Measurements from ENCODE around the gene AQP6.

The AQP6 gene

DNA sequence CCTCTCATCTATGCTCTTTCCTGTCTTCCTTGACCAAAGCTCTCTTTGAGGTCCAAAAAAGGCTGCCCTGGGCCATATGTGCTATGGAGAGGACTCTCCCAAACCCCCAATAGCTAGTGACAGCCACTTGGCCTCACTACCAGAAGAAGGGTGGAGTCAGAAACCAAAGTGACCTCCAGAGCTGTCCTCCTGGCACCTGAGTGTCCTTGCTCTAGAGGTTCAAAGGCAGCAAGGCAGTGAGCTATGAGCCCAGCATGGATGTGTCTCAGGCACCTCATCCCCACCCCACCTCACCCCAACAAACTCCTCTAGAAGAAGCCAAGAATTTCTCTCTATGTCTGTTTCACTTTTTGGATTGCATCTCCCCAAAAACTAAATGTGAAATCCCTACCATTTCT lies 15.2 kb upstream of the AQP6 start:
- no peak for DNase-seq

DNA sequence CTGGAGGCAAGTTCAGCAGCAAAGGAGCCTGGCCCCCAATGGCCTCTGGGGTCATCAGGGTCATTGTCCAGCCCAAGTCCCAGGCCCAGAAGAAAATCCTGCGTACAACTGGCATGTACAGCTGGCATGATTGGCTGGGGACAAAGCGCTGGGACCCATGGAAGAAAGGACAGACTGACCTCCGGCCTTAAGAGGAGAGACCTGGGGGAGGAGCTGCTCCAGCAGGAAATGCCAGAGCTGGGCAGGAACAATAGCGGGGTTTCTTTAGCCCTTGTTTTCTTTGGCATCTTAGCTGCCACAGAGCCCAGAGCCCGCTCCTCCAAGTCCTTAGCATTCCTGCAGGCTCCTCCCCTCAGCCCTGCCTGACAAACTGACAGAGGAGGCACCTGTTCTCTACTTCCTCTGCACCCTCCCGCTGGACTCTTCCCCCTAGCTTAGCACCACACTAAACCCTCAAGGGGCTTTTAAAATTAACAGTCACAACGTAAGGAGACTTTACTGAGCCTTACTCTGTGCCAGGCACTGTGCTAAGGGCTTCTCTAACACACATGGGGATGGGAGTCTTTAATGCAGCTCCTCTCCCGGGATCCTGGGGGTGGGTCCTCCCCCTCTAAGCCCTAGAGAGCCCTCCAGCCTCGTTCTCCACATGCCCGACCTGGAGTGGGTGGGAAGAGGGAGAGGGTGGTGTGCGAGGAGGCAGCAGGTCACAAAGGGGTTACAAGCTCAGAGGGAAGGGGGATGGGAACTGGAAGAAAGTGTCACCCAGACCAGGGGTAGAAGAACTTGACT lies 12.9 kb upstream of the AQP6 start:
- peak; percentile 18 for DNase-seq

- DNase-seq: no peak
Measured at GRCh38 chr12:49960474-49961110, 12.2 kb upstream of the AQP6 start.

DNA sequence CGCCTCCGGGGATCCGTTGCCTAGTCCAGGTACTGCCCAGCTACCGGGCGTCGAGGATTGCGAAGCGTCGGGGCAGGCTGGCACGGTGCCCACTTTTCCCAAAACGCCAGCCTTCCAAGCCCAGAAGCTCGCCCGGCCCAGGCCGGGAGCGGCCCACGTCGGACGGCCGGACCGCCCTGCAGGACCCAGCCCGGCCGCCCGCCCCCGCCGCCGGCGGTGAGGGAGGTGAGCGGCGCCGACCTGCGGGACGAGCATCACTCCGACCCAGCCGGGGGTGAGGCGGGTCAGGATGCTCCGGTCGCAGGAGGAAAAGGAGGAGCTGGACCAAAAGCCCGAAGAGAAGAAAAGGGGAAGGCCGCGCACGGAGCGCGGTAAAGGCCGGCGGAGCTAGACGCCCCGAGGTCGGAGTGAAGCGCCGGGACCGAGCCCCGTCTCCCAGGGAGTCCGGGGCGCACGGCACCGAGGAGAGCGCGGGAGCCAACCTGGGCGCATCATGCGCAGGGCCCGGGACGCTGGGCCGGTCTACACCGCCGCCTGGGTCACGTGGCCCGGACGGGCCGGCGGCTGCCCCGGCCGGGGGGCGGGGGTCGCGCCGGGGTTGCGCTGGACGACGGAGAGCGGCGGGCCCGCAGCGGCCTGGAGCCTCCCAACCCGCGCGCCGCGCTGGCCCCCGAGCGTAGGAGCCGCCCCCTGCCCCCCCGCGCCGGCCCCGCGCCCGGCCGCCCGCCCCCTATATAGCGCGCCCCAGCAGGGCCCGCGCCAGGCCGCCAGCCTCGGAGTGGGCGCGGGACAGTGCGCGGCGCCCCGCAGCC lies 11.4 kb upstream of the AQP6 start, which contains the start of gene AQP5:
AQP5 (plus strand) TSS at position 762 of the 812 bp plus-strand sequence. CDS start 146 bp downstream, outside the sequence.
- DNase-seq: no peak

DNA sequence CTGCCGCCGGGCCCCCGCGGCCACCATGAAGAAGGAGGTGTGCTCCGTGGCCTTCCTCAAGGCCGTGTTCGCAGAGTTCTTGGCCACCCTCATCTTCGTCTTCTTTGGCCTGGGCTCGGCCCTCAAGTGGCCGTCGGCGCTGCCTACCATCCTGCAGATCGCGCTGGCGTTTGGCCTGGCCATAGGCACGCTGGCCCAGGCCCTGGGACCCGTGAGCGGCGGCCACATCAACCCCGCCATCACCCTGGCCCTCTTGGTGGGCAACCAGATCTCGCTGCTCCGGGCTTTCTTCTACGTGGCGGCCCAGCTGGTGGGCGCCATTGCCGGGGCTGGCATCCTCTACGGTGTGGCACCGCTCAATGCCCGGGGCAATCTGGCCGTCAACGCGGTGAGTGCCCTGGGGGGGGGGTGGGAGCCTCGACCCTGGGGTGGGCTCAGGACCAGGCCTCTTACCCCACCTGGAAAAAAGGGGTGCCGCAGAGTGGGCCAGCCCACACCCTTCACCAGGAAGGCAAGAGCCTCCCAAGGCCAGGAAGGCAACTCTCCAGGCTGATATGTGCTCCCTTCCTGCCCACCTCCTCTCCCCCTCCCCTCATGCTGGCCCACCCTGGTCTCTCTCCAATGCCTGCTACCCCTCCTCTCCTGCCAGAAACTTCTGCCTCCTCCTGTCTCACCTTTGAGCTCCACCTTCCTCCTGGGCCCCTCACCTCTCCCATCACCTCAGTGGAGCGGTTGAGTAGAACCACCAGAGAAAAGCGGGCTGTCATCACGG lies 10.6 kb upstream of the AQP6 start:
- no peak for DNase-seq

- DNase-seq: no peak
Measured at GRCh38 chr12:49962861-49963765, 9.6 kb upstream of the AQP6 start.

DNA sequence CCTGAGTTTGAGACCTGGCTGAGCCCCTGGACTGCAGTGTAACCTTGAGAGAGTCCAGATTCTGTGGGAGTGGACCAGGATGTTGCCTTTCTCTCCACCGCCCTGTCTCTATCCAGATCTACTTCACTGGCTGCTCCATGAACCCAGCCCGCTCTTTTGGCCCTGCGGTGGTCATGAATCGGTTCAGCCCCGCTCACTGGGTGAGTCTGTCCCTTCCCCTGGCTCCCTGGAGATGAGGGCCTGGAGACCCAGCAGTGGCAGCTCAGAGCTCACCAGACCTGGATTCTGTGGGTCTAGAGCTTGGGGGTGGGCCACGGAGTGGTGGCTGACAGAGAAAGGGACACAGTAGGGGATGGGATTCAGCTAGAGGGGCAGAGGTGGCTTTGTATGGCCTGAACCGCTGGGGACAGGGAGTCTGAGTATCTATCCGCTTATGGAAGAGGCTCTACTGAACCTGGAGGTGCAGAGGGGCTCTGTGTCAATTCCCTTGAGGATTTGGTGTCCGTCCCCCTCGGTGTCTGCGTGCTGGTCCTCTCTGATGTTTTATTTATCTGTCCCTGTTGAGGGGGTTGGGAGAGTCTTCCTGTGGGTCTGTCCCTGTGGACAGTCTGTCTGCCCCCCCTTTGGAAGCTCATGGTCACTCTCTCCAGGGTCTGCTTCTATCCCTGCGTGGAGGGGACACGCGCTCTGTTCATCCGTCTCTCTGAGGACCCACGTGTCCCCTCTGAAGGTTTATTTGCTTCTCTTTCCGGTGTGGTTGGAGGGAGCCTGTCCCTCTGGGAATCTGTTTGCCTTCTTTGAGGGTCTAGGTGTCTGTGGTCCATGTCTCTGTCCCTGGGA lies 8.6 kb upstream of the AQP6 start:
- no peak for DNase-seq

GRCh38 chr12:49964849-49965624 lies 7.7 kb upstream of the AQP6 start:
- DNase-seq: no peak

DNA sequence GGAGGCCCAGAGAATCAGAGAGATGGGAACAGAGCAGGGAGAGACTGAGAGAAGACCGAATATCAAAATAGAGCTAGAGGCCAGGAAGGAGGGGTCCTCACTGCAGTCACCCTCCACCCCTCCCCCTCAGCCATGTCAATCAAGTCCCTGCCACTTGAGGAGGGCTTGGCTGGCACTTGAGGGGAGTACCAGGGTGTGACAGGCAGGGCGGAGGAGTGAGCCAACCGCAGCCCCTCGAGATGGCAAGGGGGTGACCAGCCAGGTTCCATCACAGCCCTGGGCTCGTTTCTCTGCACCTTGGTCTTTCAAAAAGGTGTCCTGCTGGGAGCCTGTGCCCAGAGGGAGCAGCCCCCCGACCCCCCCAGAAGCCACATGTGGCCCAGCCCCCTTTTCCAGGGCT lies 6.9 kb upstream of the AQP6 start:
- DNase-seq: no peak

DNA sequence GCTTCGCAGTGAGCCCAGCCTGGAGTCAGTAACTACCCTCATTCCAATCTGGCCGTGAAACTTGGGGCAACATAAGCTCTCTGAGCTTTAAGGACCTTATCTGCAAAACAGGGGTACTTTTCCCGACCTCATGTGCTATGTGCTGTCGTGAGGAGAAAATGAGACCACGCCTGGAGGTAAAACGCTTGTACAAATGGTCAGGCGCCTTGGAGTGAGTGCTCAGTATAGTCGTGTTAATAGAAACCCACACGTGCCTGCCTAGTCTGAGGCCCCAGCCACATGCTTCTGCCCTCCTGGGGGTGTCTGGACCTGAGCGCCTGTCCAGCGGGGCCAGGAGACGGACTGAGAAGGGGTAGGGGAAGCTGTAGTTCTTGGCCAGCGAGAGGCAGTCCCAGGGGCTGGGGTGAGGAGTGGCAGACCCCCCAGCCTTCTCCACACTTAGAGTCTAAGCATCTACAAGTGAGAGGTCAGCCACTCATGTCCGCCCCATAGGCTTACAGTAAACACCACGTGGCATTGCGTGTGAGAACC lies 6.2 kb upstream of the AQP6 start:
- no peak for DNase-seq

DNA sequence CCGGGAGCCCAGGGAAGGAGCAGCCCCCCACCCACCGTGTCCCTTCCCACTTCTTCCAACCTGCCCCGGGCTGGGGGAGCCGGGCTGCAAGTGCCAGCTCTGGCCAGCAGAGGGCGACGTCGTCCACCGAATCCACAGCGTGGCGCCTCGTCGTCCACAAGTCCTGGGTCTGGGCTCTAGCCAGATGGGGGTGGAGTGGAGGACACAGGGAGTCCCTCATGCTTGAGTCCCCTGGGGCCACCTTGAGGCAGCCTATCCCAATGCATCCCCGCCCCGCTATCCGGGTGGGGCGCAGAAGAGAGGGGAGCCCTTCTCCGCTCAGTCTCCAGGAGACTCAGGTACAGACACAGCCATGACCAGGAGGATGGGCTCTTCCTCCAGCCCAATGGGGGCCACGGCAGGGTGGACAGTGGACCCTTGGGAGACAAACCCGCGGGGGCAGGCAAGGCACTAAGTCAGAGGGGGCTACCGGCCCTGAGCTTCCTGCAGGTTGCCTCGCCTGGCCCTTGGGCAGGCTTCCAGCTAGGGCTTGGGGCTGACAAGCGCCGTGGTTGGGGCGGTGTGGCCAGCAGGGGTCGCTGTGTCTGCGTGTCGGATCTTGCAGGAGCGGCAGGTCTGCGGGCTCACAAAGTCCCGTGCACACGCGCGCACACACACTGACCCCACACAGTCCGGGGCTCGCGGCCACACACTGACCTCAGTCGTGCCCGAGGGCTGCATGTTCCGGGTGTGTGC lies 5.5 kb upstream of the AQP6 start:
- DNase-seq: peak; percentile 62

DNA sequence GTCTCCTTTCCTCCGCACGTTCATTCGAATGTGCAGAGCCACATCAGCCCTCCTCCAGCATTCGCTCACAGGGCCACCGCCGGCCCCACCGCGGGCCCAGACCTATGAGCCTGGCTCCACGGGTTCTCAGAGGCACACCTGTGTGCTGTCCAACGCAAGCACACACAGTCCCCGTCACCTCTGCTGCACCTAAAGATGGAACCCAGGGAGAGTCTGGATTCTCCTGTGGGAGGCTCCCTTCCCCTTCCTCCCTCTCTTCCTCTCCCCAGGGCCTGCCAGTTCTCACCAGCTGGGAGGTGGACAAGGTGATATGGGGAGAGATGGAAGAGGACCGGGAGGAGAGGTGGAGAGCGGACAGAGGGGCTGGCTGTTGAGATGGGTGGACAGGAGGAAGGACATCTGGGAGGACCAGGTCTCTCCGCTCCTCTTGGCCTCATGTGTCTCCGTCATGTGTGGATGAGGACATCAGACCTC lies 4.9 kb upstream of the AQP6 start:
- DNase-seq: no peak

GRCh38 chr12:49968471-49968870 lies 4.3 kb upstream of the AQP6 start:
- DNase-seq: no peak

DNA sequence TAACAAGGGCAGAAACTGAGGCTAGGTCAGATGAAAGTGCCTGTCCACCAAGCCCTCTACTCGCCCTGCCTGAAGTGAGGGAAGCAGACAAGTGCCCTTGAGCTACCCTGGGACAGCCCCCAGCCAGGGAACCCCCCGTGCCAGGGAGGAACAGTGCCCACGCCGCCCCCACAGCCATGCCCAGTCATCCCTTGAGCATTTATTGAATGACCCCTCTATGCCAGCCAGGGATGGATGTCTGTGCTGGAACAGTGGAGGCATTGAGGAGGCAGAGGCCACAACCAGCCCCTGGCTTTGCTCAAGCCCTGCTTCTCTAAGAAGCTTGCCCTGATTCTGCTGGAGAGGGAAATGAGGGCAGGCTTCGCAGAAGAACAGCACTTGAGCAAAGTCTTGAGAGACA lies 3.7 kb upstream of the AQP6 start:
- DNase-seq: no peak

GRCh38 chr12:49969651-49970429 lies 2.9 kb upstream of the AQP6 start:
- DNase-seq: no peak

DNA sequence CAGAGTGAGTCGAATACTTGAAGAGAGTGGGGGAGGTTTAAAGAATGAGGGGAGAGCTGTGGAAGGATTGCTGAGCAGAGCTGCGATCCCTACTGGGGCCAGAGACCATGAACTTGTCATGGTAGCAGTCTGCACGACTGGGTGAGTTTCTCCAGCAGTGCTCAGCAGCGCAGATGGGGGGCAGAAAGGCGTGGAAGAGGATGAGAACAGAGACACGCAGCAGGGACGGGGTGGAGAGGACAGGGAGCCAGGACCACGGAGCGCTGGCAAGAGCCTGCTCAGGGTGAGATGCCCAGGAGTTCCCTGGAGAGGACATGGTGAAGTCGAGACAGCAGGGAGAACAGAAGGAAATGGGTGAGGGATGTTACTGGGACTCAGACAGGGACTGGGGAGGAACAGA lies 2.1 kb upstream of the AQP6 start:
- DNase-seq: no peak

DNA sequence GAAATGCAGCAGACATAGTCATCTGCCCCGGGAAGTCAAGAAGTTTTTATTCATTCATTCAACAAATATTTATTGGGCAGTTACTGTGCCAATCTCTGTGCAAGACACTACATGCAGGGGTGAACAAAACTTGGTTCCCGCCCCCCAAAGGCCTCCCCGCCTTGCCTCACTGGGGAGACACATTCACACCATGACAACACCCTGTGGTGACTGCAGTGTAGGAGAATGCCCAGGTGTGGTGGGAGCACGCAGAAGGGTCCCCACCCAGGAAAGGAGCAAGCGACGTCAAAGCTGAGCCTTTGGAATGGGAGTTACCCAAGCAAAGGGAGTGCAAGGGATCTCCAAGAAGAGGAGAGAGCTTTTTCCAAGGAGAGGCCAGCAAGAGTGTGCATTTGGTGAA lies 1.6 kb upstream of the AQP6 start:
- DNase-seq: no peak

DNA sequence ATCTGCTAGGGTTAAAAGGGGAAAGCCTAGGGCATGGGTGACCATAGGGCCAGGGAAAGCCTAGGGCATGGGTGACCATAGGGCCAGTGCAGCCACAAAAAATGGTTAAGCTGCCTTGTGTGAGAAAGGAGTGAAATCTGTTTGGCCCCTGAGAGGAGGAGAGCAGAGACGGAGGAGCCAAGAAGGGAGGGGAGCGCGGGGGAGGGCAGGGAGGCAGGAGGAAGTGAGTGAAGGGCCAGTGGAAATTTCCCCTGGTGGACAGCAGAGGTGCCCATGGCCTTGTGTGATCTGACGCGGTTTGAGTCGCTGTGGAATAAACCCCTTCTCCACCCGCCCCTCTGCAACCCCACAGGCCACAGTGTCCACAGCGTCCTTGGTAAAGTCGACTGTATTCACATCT lies 618 bp upstream of the AQP6 start:
- DNase-seq: no peak
